Ovary (tissue), 3 donors: ENCODE data around the gene DHX38.
"Not testable (repeated sequence)": the region's sequence is repeated elsewhere in the genome, so short reads cannot be mapped to it uniquely, and the experiment has no call there.

Experiments used
- CTCF ChIP-seq, 3 donors: fragments of 450-650 bp in 2 of 3; fragments of 200-600 bp in 1 of 3; IDR thresholded peaks; one replicate each; pipeline versions ENCODE4 v1.5.1 to v1.8.0; 2016 to 2022; ENCODE audit warnings: antibody characterized with exemption in 3 of 3, mild to moderate bottlenecking in 1 of 3
- POLR2A ChIP-seq: fragments of 450-650 bp; IDR thresholded peaks from one replicate; pipeline ENCODE4 v1.6.1; 2017; ENCODE audit warnings: antibody characterized with exemption, mild to moderate bottlenecking, moderate library complexity
- donor health status: DM: no; HTN: no; CAD: no.

DNA sequence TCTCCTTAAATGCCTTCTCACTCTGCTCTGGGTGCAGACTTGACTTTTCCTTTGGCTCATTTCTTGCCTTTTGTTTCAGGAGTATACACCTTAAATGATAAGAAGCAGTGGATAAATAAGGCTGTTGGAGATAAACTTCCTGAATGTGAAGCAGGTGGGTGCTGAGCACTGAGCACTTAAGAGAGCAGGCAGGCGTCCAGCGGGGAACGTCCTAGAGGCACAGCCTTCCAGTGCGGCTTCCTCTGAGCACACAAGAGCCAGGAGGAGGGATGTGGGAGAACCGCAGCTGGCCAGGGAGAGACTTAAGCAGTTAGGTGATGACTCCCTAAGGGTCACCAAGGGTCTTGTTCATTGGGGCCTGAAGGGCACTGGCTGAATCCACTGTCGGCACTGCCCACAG is 36.3 kb upstream of the DHX38 start:
- not testable (repeated sequence) for TF ChIP-seq CTCF (IDR thresholded peaks at IDR 0.05); POLR2A
